HG03039 (cell line): ENCODE measurements around the gene GDF10.

Experiments
- ATAC-seq: cut with Tn5 transposase; IDR thresholded peaks from one replicate; pipeline ENCODE4 v1.9.1; 2021; ENCODE audit warnings: mild to moderate bottlenecking, moderate library complexity; ENCODE audit not compliant: unreplicated experiment

GDF10 gene

GRCh38 chr10:47269294-47269693 is 30.7 kb upstream of the GDF10 start:
- ATAC-seq = no peak

GRCh38 chr10:47276071-47276470 is 23.9 kb upstream of the GDF10 start:
- ATAC-seq = no peak

- no peak for ATAC-seq
Measured at GRCh38 chr10:47276576-47277351, 23.2 kb upstream of the GDF10 start.

GRCh38 chr10:47277352-47278151 is 22.4 kb upstream of the GDF10 start:
- no peak for ATAC-seq

- no peak for ATAC-seq
Measured at GRCh38 chr10:47278152-47278473, 21.9 kb upstream of the GDF10 start.

GRCh38 chr10:47278720-47279119 is 21.3 kb upstream of the GDF10 start:
- ATAC-seq = no peak

- ATAC-seq = no peak
Measured at GRCh38 chr10:47279276-47279675, 20.7 kb upstream of the GDF10 start.

GRCh38 chr10:47282005-47282656 is 17.9 kb upstream of the GDF10 start:
- ATAC-seq = no peak

- ATAC-seq = no peak
Measured at GRCh38 chr10:47282657-47283018, 17.4 kb upstream of the GDF10 start.

GRCh38 chr10:47283101-47283630 is 16.8 kb upstream of the GDF10 start:
- no peak for ATAC-seq

GRCh38 chr10:47283848-47284247 is 16.1 kb upstream of the GDF10 start:
- no peak for ATAC-seq

GRCh38 chr10:47285381-47286115 is 14.4 kb upstream of the GDF10 start:
- ATAC-seq = no peak

GRCh38 chr10:47286116-47286505 is 13.9 kb upstream of the GDF10 start:
- ATAC-seq = no peak

GRCh38 chr10:47286591-47287315 is 13.2 kb upstream of the GDF10 start:
- no peak for ATAC-seq

- no peak for ATAC-seq
Measured at GRCh38 chr10:47287365-47287802, 12.6 kb upstream of the GDF10 start.

GRCh38 chr10:47287805-47288204 is 12.2 kb upstream of the GDF10 start:
- no peak for ATAC-seq

GRCh38 chr10:47288236-47288635 is 11.8 kb upstream of the GDF10 start:
- no peak for ATAC-seq

GRCh38 chr10:47288916-47289495 is 11.0 kb upstream of the GDF10 start:
- no peak for ATAC-seq

GRCh38 chr10:47289921-47290320 is 10.1 kb upstream of the GDF10 start:
- ATAC-seq = no peak

GRCh38 chr10:47290338-47290737 is 9.7 kb upstream of the GDF10 start:
- no peak for ATAC-seq
